ENCODE results near the gene TRAPPC4.
"Not testable (repeated sequence)": the region's sequence is repeated elsewhere in the genome, so short reads cannot be mapped to it uniquely, and the experiment has no call there.

Gene TRAPPC4

GRCh38 chr11:119018074-119018938, at the start of gene TRAPPC4, which contains the start of gene RPS25:
TSS of gene TRAPPC4 (plus strand) at chr11:119018766. CDS start at chr11:119018796, 30 bp downstream.
TSS of gene RPS25 (minus strand) at chr11:119018343. CDS start at chr11:119018284, 59 bp downstream.
- Histone ChIP-seq H3K4me1 (ENCODE audit: control insufficient read depth in 5 of 5, insufficient read depth in 5 of 5, low read length in 5 of 5) (peaks cover 8 to 39% (median 30%) of the 10 kb centered on the region in 5 donors), H3K9ac (ENCODE audit: low read length in 5 of 5) (peak within 1 kb of the TSS; percentile 77 to 97 (median 96)), H3K27me3 (ENCODE audit: control insufficient read depth in 5 of 5, insufficient read depth in 4 of 5, low read length in 5 of 5) (no peaks in the 10 kb centered on the region), H3K9me3 (ENCODE audit: control insufficient read depth in 5 of 5, low read length in 5 of 5) (no peaks in the 10 kb centered on the region), H3K36me3 (ENCODE audit: control insufficient read depth in 5 of 5, insufficient read depth in 5 of 5, low read length in 5 of 5) (peaks cover 18 to 53% (median 43%) of the 10 kb centered on the region in 5 donors), H3K27ac (ENCODE audit: low read depth, low read length) (peak within 1 kb of the TSS; percentile 94), H3K4me3 (ENCODE audit: low read depth in 1 of 5, low read length in 5 of 5) (peak within 1 kb of the TSS; percentile 98 to 100 (median 99))

GRCh38 chr11:118969508-118969907, 49.1 kb upstream of the TRAPPC4 start:
- H3K4me3 ChIP-seq (ENCODE audit: low read depth in 1 of 5, low read length in 5 of 5); H3K4me1 ChIP-seq (ENCODE audit: control insufficient read depth in 5 of 5, insufficient read depth in 5 of 5, low read length in 5 of 5); H3K27me3 ChIP-seq (ENCODE audit: control insufficient read depth in 5 of 5, insufficient read depth in 4 of 5, low read length in 5 of 5); H3K9ac ChIP-seq (ENCODE audit: low read length in 5 of 5); H3K9me3 ChIP-seq (ENCODE audit: control insufficient read depth in 5 of 5, low read length in 5 of 5); H3K36me3 ChIP-seq (ENCODE audit: control insufficient read depth in 5 of 5, insufficient read depth in 5 of 5, low read length in 5 of 5); H3K27ac ChIP-seq (ENCODE audit: low read depth, low read length): not testable (repeated sequence)

- Histone ChIP-seq H3K36me3 (ENCODE audit: control insufficient read depth in 5 of 5, insufficient read depth in 5 of 5, low read length in 5 of 5) (no peaks in the 10 kb centered on the region), H3K9me3 (ENCODE audit: control insufficient read depth in 5 of 5, low read length in 5 of 5) (no peaks in the 10 kb centered on the region), H3K4me1 (ENCODE audit: control insufficient read depth in 5 of 5, insufficient read depth in 5 of 5, low read length in 5 of 5) (no peaks in the 10 kb centered on the region), H3K27ac (ENCODE audit: low read depth, low read length) (no peak within 1 kb of the TSS), H3K9ac (ENCODE audit: low read length in 5 of 5) (no peak within 1 kb of the TSS), H3K27me3 (ENCODE audit: control insufficient read depth in 5 of 5, insufficient read depth in 4 of 5, low read length in 5 of 5) (peaks cover 0 to 6% (median 4%) of the 10 kb centered on the region in 5 donors), H3K4me3 (ENCODE audit: low read depth in 1 of 5, low read length in 5 of 5) (no peak within 1 kb of the TSS)
Observed at GRCh38 chr11:118971646-118972045, 46.9 kb upstream of the TRAPPC4 start, which contains the start of gene FOXR1. TSS of gene FOXR1 (plus strand) at chr11:118971761. CDS start at chr11:118971932, 171 bp downstream.

GRCh38 chr11:118973985-118974384, 44.6 kb upstream of the TRAPPC4 start:
- H3K4me3 ChIP-seq (ENCODE audit: low read depth in 1 of 5, low read length in 5 of 5) = no peak overlapping the region
- peaks cover 0 to 6% (median 4%) of the 10 kb centered on the region in 5 donors for H3K27me3 ChIP-seq (ENCODE audit: control insufficient read depth in 5 of 5, insufficient read depth in 4 of 5, low read length in 5 of 5)
- no peaks in the 10 kb centered on the region for H3K36me3 ChIP-seq (ENCODE audit: control insufficient read depth in 5 of 5, insufficient read depth in 5 of 5, low read length in 5 of 5)
- peak overlapping the region in 1 of 5 donors; percentile 14 for H3K9ac ChIP-seq (ENCODE audit: low read length in 5 of 5)
- no peaks in the 10 kb centered on the region for H3K9me3 ChIP-seq (ENCODE audit: control insufficient read depth in 5 of 5, low read length in 5 of 5)
- H3K4me1 ChIP-seq (ENCODE audit: control insufficient read depth in 5 of 5, insufficient read depth in 5 of 5, low read length in 5 of 5) = no peaks in the 10 kb centered on the region
- H3K27ac ChIP-seq (ENCODE audit: low read depth, low read length) = no peak overlapping the region

GRCh38 chr11:118975771-118976709, 42.5 kb upstream of the TRAPPC4 start:
- Histone ChIP-seq H3K9me3 (ENCODE audit: control insufficient read depth in 5 of 5, low read length in 5 of 5) (no peaks in the 10 kb centered on the region), H3K4me1 (ENCODE audit: control insufficient read depth in 5 of 5, insufficient read depth in 5 of 5, low read length in 5 of 5) (peaks cover 3 to 15% (median 12%) of the 10 kb centered on the region in 5 donors), H3K4me3 (ENCODE audit: low read depth in 1 of 5, low read length in 5 of 5) (no peak overlapping the region), H3K36me3 (ENCODE audit: control insufficient read depth in 5 of 5, insufficient read depth in 5 of 5, low read length in 5 of 5) (no peaks in the 10 kb centered on the region), H3K9ac (ENCODE audit: low read length in 5 of 5) (no peak overlapping the region), H3K27me3 (ENCODE audit: control insufficient read depth in 5 of 5, insufficient read depth in 4 of 5, low read length in 5 of 5) (peaks cover 0 to 6% (median 4%) of the 10 kb centered on the region in 5 donors), H3K27ac (ENCODE audit: low read depth, low read length) (no peak overlapping the region)

GRCh38 chr11:118979434-118979833, 39.1 kb upstream of the TRAPPC4 start:
- Histone ChIP-seq H3K4me3 (ENCODE audit: low read depth in 1 of 5, low read length in 5 of 5) (no peak overlapping the region), H3K36me3 (ENCODE audit: control insufficient read depth in 5 of 5, insufficient read depth in 5 of 5, low read length in 5 of 5) (no peaks in the 10 kb centered on the region), H3K9me3 (ENCODE audit: control insufficient read depth in 5 of 5, low read length in 5 of 5) (no peaks in the 10 kb centered on the region), H3K4me1 (ENCODE audit: control insufficient read depth in 5 of 5, insufficient read depth in 5 of 5, low read length in 5 of 5) (peaks cover 3 to 15% (median 12%) of the 10 kb centered on the region in 5 donors), H3K27me3 (ENCODE audit: control insufficient read depth in 5 of 5, insufficient read depth in 4 of 5, low read length in 5 of 5) (peaks cover 0 to 4% (median 0%) of the 10 kb centered on the region in 5 donors), H3K27ac (ENCODE audit: low read depth, low read length) (no peak overlapping the region), H3K9ac (ENCODE audit: low read length in 5 of 5) (no peak overlapping the region)

- H3K27ac ChIP-seq (ENCODE audit: low read depth, low read length) = no peak overlapping the region
- H3K4me1 ChIP-seq (ENCODE audit: control insufficient read depth in 5 of 5, insufficient read depth in 5 of 5, low read length in 5 of 5) = peaks cover 3 to 15% (median 12%) of the 10 kb centered on the region in 5 donors
- no peaks in the 10 kb centered on the region for H3K9me3 ChIP-seq (ENCODE audit: control insufficient read depth in 5 of 5, low read length in 5 of 5)
- H3K9ac ChIP-seq (ENCODE audit: low read length in 5 of 5) = peak overlapping the region in 3 of 5 donors; percentile 23 to 56 (median 48)
- H3K36me3 ChIP-seq (ENCODE audit: control insufficient read depth in 5 of 5, insufficient read depth in 5 of 5, low read length in 5 of 5) = no peaks in the 10 kb centered on the region
- H3K27me3 ChIP-seq (ENCODE audit: control insufficient read depth in 5 of 5, insufficient read depth in 4 of 5, low read length in 5 of 5) = no peaks in the 10 kb centered on the region
- H3K4me3 ChIP-seq (ENCODE audit: low read depth in 1 of 5, low read length in 5 of 5) = peak overlapping the region; percentile 39 to 56 (median 54)
Observed at GRCh38 chr11:118980191-118980881, 38.2 kb upstream of the TRAPPC4 start.

- H3K9ac ChIP-seq (ENCODE audit: low read length in 5 of 5); H3K9me3 ChIP-seq (ENCODE audit: control insufficient read depth in 5 of 5, low read length in 5 of 5); H3K27ac ChIP-seq (ENCODE audit: low read depth, low read length); H3K27me3 ChIP-seq (ENCODE audit: control insufficient read depth in 5 of 5, insufficient read depth in 4 of 5, low read length in 5 of 5); H3K36me3 ChIP-seq (ENCODE audit: control insufficient read depth in 5 of 5, insufficient read depth in 5 of 5, low read length in 5 of 5); H3K4me3 ChIP-seq (ENCODE audit: low read depth in 1 of 5, low read length in 5 of 5): not testable (repeated sequence)
- H3K4me1 ChIP-seq (ENCODE audit: control insufficient read depth in 5 of 5, insufficient read depth in 5 of 5, low read length in 5 of 5) = peaks cover 3 to 15% (median 12%) of the 10 kb centered on the region in 5 donors
Observed at GRCh38 chr11:118984337-118984736, 34.2 kb upstream of the TRAPPC4 start.

GRCh38 chr11:118984825-118985224, 33.7 kb upstream of the TRAPPC4 start:
- Histone ChIP-seq H3K27ac (ENCODE audit: low read depth, low read length) (no peak overlapping the region), H3K27me3 (ENCODE audit: control insufficient read depth in 5 of 5, insufficient read depth in 4 of 5, low read length in 5 of 5) (no peaks in the 10 kb centered on the region), H3K4me1 (ENCODE audit: control insufficient read depth in 5 of 5, insufficient read depth in 5 of 5, low read length in 5 of 5) (peaks cover 3 to 12% (median 11%) of the 10 kb centered on the region in 5 donors), H3K9me3 (ENCODE audit: control insufficient read depth in 5 of 5, low read length in 5 of 5) (no peaks in the 10 kb centered on the region), H3K36me3 (ENCODE audit: control insufficient read depth in 5 of 5, insufficient read depth in 5 of 5, low read length in 5 of 5) (no peaks in the 10 kb centered on the region), H3K4me3 (ENCODE audit: low read depth in 1 of 5, low read length in 5 of 5) (no peak overlapping the region), H3K9ac (ENCODE audit: low read length in 5 of 5) (no peak overlapping the region)

Measured in subcutaneous abdominal adipose tissue (tissue), 5 donors.